Frontal cortex (tissue), 4 donors: Measurements from ENCODE around the gene EXOC3L4. TPM values are rescaled to one million over a fixed set of nuclear protein-coding genes. Genes with fewer than 3 reads are reported as not detected.
"Not testable (repeated sequence)": the region's sequence is repeated elsewhere in the genome, so short reads cannot be mapped to it uniquely, and the experiment has no call there.

Source experiments
- DNase-seq, 2 donors: peaks; one replicate each; pipeline ENCODE4 v3.0.0; 2012; ENCODE audit warnings: low spot score in 2 of 2
- FAIRE-seq: peaks from 2 replicates; lab custom pipeline; 2012; peaks lifted over from hg19 to GRCh38; lab: Jason Lieb, UNC
- total RNA-seq: library from RNA; depleted of rRNA; stranded (reverse); fragments of >200 nt; gene quantifications from one replicate; pipeline ENCODE4 v1.2.3, GENCODE V29; 2014
- donor health status: control.
- donor health status: control.
- donor health status: control.

EXOC3L4 gene
- total RNA-seq, 1 donor from 2014 or later: 0.82 TPM

DNA sequence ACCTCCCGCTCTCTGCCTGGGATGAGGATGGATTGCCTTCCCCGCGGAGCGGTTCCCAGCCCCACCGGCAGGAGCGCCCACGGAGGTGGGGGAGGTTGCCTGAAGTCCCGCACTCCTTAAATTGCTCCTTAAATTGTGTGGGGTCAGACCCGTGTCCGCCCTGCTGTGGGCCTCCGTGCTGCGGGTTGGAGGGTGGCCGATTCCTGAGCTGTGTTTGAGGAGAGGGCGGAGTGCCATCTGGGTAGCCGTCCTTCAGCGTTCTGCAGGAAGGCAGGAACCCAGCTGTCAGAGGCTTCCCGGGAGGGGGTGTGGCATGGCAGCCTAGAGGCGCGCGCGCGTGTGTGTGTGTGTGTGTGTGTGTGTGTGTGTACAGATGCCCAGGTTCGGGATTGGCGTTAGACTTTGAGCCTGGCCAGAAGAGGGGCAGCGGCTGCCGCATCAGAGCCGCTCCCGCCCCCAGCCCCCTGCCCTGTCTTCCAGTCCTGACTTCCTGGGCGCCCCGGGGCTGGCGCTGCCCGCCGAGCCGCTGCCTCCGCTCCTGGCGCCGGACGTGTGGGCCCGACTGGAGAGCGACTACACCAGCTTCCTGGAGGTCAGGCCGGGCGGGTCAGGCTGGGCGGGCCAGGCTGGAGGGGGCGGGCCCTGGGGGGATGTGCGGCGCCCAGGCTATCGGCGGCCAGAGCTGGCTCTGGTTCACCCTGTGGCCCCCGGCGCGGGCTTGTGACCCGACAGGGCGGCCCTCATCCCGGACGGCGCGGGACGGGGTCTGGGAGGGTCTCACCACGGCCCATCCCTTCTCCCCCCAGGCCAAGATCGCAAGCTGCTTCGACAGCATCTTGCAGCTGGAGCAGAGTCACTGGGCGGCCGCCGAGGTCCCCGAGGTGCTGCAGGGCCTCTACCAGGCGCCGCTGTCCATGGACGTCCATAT lies 9.2 kb downstream of the EXOC3L4 start:
- DNase-seq (no peak), FAIRE-seq (no peak)

DNA sequence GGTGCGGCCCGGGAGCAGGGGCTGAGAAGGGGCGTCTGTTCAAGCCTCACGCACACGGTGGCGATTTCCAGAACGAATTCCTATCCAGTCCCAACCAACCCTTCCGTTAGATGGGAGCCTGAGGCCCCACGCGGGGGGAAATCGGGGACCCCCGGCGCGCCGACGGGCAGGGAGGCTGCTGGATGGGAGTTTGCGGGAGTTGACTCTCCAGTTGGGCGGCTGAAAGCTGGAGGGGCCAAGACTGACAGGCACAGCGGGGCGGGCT lies 9.8 kb downstream of the EXOC3L4 start:
- DNase-seq (no peak), FAIRE-seq (no peak)

- peak; percentile 88 to 90 for DNase-seq
- no peak for FAIRE-seq
Observed at GRCh38 chr14:103104654-103105452, 10.3 kb downstream of the EXOC3L4 start.

DNA sequence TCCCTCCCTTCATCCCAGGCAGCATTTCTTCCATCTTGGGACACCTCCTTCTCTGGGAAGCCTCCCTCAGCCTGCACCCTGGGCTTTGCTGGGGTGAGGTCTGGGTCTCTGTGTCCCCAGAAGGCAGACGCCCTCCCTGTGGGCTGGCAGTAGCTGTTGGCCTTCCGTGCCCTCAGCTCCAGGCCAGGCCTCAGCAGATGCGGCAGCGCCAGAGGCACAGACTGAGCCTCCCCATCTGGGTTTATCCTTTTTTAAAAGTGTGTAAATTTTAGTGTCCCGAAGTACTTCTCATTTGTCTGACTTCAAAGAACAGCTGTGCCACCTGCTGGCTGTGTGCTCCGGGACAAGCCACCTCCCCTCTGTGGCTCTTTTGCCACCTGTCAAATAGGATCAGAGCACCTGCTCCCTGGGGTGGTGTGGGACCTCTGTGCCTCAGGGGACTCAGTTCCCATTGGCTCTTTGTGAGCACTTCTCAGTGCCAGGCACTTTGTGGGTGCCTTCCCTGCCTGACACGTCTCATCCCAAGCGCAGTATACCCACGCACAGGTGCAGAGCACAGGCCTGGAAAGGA lies 11.1 kb downstream of the EXOC3L4 start:
- FAIRE-seq: no peak
- no peak for DNase-seq

DNA sequence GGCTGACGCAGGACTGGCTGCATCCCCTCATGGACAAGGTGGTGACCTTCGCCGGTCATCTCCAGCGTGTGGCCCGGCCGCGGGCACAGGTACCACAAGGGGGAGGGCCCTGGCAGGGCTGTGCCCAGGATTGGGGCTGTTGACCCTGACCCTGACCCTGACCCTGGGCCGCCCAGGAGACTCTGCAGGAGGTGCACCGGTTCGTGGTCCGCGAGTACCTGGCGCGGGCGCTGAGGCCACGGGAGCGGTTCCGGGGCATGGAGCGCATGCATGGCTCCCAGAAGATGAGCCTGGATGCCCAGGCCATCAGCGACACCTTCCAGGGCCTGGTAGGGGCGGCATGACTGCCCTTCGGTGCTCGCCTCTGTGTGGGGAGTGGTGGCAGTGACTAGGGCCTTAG lies 12.9 kb downstream of the EXOC3L4 start:
- DNase-seq: no peak
- no peak for FAIRE-seq

- no peak for DNase-seq
- FAIRE-seq: no peak
Observed at GRCh38 chr14:103107941-103108748, 13.6 kb downstream of the EXOC3L4 start.

GRCh38 chr14:103108749-103109207 lies 14.3 kb downstream of the EXOC3L4 start:
- DNase-seq (no peak), FAIRE-seq (no peak)

DNA sequence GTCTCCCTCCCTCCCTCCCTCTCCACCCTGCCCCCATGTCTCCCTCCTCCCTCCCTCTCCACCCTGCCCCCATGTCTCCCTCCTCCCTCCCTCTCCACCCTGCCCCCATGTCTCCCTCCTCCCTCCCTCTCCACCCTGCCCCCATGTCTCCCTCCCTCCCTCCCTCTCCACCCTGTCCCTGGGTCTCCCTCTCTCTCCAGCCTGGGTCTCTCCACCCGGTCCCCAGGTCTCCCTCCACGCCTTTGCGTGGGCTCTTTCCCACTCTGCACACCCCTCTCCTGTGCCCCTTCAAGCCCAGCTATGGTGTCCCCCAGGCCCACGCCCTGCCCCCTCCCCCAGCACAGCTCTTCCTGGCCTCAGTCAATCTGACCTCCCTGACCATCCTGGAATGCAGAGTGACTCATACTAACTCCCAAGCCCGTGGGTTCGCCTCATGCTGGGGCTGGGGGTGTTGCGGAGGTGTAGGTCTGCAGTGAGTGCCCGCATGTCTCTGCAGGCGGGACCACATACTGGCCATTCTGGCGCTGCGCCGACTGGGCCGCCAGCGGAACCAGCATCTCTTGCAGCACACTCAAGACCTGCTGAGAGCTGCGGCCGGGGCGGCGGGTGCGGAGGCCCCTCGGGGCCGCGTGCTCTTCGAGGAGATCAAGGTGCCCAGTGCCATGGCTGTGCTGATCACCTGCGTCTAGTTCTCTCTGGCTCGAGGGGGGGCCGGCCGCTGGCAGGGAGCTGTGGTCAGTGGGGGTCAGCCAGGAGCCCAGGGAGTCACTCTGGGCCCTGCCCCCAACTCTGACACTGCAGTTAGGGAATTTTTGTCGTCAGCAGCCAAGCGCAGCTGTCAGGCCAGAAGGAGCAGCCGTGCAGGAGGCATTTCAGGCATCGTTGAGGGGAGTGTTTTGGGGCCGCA lies 15.3 kb downstream of the EXOC3L4 start:
- DNase-seq (no peak), FAIRE-seq (no peak)

- DNase-seq (no peak), FAIRE-seq (no peak)
Observed at GRCh38 chr14:103110681-103111231, 16.2 kb downstream of the EXOC3L4 start.

DNA sequence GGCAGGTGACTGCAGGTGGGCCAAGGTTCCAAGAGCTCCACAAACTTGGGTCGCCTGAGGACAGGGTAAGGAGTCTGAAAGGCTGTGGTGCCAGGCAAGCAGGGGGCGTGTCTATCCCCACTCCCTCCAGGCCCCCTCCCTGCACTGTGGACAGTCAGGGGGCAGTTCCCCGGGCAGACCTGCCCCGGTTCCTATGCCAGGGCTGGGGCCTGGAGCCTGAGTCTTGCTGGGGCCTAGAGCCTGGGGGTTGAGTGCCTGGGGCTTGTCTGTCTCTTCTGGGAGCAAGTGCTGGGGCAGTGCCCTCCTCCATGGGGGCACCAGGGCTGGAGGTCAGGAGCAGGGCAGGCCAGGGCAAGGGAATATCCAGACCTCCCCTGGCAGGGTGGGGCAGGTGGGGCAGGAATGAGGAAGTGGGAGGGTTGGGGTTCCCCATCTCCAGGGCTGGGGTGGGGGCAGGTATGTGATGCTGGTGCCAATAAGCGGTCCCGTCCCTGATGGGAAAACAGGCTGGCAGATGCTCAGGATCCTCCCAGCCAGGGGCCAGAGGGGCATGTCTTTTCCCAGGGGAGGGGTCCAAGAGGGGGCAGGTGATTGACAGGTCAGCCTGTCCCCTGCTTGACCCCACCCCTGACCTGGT lies 16.8 kb downstream of the EXOC3L4 start:
- DNase-seq: no peak
- no peak for FAIRE-seq

DNA sequence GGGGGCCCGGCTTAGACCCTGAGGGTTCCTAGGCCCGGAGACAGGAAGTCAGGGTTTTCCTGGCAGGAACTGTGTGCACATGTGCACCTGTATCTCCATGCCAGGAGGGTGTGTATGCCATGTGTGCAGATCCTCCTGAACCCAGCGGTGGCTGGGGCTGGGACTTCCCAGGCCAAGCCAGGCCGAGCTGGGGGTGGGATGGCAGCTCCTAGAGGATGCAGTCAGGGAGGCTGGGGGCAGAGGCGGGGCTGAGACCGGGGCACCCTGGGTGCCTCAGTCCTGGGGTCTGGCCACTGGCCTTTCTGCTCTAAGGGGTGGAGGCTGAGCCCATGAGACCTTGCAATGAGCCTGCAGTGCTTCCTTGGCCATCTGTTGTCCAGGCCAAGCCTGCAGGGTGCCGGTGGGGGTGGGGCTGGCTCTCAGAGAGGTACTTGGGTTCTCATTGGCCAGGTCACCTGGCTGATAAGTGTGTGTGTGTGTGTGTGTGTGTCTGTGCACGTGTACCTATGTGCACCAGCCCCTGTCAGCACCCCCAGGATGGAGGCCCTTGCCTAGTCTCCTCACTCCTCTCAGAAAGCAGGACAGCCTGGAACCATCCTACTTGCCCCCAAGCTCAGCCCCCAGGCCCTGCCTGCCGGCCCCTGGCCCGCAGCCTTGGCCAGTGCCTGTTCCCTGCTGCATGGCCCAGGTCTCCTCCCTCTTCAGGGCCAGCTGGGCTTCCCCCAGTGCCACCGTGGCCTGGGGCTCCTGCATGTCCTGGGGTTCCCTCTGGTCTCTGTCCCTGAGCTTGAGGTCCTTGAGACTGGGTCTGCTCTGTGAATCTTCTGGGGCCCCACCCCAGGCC lies 18.1 kb downstream of the EXOC3L4 start:
- DNase-seq (no peak), FAIRE-seq (no peak)

DNA sequence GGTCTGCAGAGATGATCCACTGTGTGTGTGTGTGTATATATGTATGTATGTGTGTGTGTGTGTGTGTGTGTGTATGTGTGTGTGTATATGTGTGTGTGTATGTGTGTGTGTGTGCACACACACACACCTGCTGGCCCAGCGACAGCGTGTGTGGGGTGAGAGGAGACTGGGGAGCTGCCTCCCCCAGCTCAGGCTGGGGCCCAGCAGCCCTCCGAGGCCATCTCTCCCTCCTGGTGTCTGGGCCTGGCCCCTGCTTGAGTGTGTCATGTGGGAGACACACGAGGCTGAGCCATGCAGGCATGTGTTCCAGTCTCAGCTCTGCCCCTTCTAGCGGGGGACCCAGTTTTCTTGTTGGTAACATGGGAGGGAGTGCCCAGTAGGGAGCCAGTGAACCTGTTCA lies 18.8 kb downstream of the EXOC3L4 start:
- FAIRE-seq: no peak

DNA sequence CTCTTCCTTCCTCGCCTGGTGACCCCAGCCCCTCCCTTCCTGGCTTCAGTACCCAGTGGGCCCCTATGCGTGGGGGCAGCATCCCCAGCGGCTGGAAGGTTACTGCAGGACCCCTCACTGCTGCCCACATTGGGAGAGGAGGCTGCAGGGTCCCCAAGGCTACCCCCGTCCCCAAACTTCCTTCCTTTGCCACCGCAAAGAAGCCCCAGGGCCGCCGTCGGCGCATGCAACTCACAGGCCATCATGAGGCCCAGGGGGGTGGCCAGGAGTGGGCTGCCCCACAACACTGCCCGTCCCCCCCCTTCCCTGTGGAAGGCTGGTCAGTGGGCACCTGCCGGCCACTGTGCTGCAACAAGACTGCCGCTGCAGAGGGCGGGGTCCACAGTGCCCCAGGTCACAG lies 19.2 kb downstream of the EXOC3L4 start:
- DNase-seq: no peak
- FAIRE-seq: no peak

More for the DNA sequence above, 18.8 kb downstream of the EXOC3L4 start:
- no peak for DNase-seq

GRCh38 chr14:103115086-103115679 lies 20.7 kb downstream of the EXOC3L4 start:
- DNase-seq, FAIRE-seq: not testable (repeated sequence)

GRCh38 chr14:103115845-103116572 lies 21.5 kb downstream of the EXOC3L4 start:
- DNase-seq: no peak
- no peak for FAIRE-seq

DNA sequence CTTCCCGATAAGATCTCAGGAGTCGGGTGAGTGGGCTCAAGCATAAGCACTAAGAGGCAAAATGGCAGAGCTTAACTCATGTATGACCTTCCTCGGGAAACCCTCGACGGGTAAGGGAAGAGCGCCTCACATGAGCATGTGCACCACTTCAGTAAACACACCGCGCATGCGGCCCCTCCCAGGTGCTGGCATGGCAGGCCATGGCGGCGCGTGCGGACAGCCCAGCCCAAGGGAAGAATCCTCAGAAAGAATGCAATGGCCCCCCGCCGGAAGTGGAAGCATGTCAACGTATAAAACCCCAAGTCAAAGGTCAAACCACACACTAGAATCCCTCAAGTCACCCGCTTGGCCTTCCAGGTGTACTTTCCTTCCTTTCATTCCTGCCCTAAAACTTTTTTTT lies 22.1 kb downstream of the EXOC3L4 start:
- FAIRE-seq: no peak
- DNase-seq: no peak
